HEK293 (cell line): ENCODE data around the gene ZNF785.

Experiments
- BCL11B ChIP-seq: fragments of 450-650 bp; formaldehyde crosslinking; IDR thresholded peaks from 2 replicates; pipeline ENCODE4 v1.5.1; 2016; ENCODE audit warnings: low read depth, missing biosample characterization, missing genetic modification characterization
- EGR2 ChIP-seq: fragments of 450-650 bp; formaldehyde crosslinking; IDR thresholded peaks from 2 replicates; pipeline ENCODE4 v1.5.1; 2016; ENCODE audit warnings: low read depth, missing biosample characterization, missing genetic modification characterization
- HOXC10 ChIP-seq: sonication (generic); formaldehyde crosslinking; IDR thresholded peaks from 2 replicates; pipeline ENCODE4 v1.8.1; 2023; ENCODE audit warnings: mild to moderate bottlenecking, missing genetic modification reagents
- INSM2 ChIP-seq: fragments of 450-650 bp; formaldehyde crosslinking; IDR thresholded peaks from 2 replicates; pipeline ENCODE4 v1.5.1; 2016; ENCODE audit warnings: missing biosample characterization, missing genetic modification characterization
- MYNN ChIP-seq: fragments of 450-650 bp; formaldehyde crosslinking; IDR thresholded peaks from 2 replicates; pipeline ENCODE4 v1.5.1; 2016; ENCODE audit warnings: missing biosample characterization, missing genetic modification characterization, borderline replicate concordance
- OSR2 ChIP-seq: fragments of 450-650 bp; formaldehyde crosslinking; IDR thresholded peaks from 2 replicates; pipeline ENCODE4 v1.5.1; 2016; ENCODE audit warnings: missing biosample characterization, missing genetic modification characterization
- PRDM1 ChIP-seq: fragments of 450-650 bp; formaldehyde crosslinking; IDR thresholded peaks from 2 replicates; pipeline ENCODE4; 2016; ENCODE audit warnings: missing biosample characterization, missing genetic modification characterization
- PRDM2 ChIP-seq: fragments of 450-650 bp; formaldehyde crosslinking; IDR thresholded peaks from 2 replicates; pipeline ENCODE4 v1.5.1; 2016; ENCODE audit warnings: missing biosample characterization, missing genetic modification characterization, borderline replicate concordance
- TRIM28 ChIP-seq: IDR thresholded peaks from 2 replicates; pipeline ENCODE4 v1.6.1; 2011; ENCODE audit warnings: low read length, control low read depth, borderline replicate concordance
- ZBTB20 ChIP-seq: fragments of 450-650 bp; formaldehyde crosslinking; IDR thresholded peaks from 2 replicates; pipeline ENCODE4 v1.5.1; 2016; ENCODE audit warnings: missing biosample characterization, missing genetic modification characterization
- ZBTB7A ChIP-seq: fragments of 450-650 bp; formaldehyde crosslinking; IDR thresholded peaks from 2 replicates; pipeline ENCODE4 v1.5.1; 2016; ENCODE audit warnings: low read depth, missing biosample characterization, missing genetic modification characterization
- ZFP69B ChIP-seq: fragments of 450-650 bp; formaldehyde crosslinking; IDR thresholded peaks from 2 replicates; pipeline ENCODE4 v1.5.1; 2016; ENCODE audit warnings: missing biosample characterization, missing genetic modification characterization
- ZNF146 ChIP-seq: fragments of 450-650 bp; formaldehyde crosslinking; IDR thresholded peaks from 2 replicates; pipeline ENCODE4 v1.5.1; 2016; ENCODE audit warnings: missing biosample characterization, missing genetic modification characterization
- ZNF155 ChIP-seq: fragments of 450-650 bp; formaldehyde crosslinking; IDR thresholded peaks from 2 replicates; pipeline ENCODE4 v1.5.1; 2016; ENCODE audit warnings: missing biosample characterization, missing genetic modification characterization
- ZNF157 ChIP-seq: fragments of 450-650 bp; formaldehyde crosslinking; IDR thresholded peaks from 2 replicates; pipeline ENCODE4 v1.5.1; 2016; ENCODE audit warnings: missing biosample characterization, missing genetic modification characterization
- ZNF2 ChIP-seq: fragments of 450-650 bp; formaldehyde crosslinking; IDR thresholded peaks from 2 replicates; pipeline ENCODE4 v1.5.1; 2016; ENCODE audit warnings: missing biosample characterization, missing genetic modification characterization
- ZNF214 ChIP-seq: fragments of 450-650 bp; formaldehyde crosslinking; IDR thresholded peaks from 2 replicates; pipeline ENCODE4 v1.5.1; 2017; ENCODE audit warnings: missing biosample characterization, mild to moderate bottlenecking, missing genetic modification characterization, borderline replicate concordance
- ZNF24 ChIP-seq: fragments of 450-650 bp; formaldehyde crosslinking; IDR thresholded peaks from 2 replicates; pipeline ENCODE4 v1.5.1; 2016; ENCODE audit warnings: missing biosample characterization, missing genetic modification characterization
- ZNF324 ChIP-seq: fragments of 450-650 bp; formaldehyde crosslinking; IDR thresholded peaks from 2 replicates; pipeline ENCODE4 v1.5.1; 2016; ENCODE audit warnings: missing biosample characterization, missing genetic modification characterization
- ZNF335 ChIP-seq: fragments of 450-650 bp; formaldehyde crosslinking; conservative IDR thresholded peaks from 2 replicates; pipeline ENCODE4 v1.5.1; 2016; ENCODE audit warnings: missing biosample characterization, missing genetic modification characterization
- ZNF416 ChIP-seq: fragments of 450-650 bp; formaldehyde crosslinking; IDR thresholded peaks from 2 replicates; pipeline ENCODE4 v1.5.1; 2016; ENCODE audit warnings: missing biosample characterization, missing genetic modification characterization
- ZNF488 ChIP-seq: fragments of 450-650 bp; formaldehyde crosslinking; IDR thresholded peaks from 2 replicates; pipeline ENCODE4 v1.5.1; 2016; ENCODE audit warnings: missing biosample characterization, missing genetic modification characterization
- ZNF501 ChIP-seq: fragments of 450-650 bp; formaldehyde crosslinking; IDR thresholded peaks from 2 replicates; pipeline ENCODE4 v1.5.1; 2016; ENCODE audit warnings: missing biosample characterization, missing genetic modification characterization
- ZNF514 ChIP-seq: fragments of 450-650 bp; formaldehyde crosslinking; IDR thresholded peaks from 2 replicates; pipeline ENCODE4 v1.5.1; 2016; ENCODE audit warnings: missing biosample characterization, missing genetic modification characterization
- ZNF571 ChIP-seq: fragments of 450-650 bp; formaldehyde crosslinking; IDR thresholded peaks from 2 replicates; pipeline ENCODE4 v1.5.0; 2017; ENCODE audit warnings: missing biosample characterization, missing genetic modification characterization
- ZNF623 ChIP-seq: fragments of 450-650 bp; formaldehyde crosslinking; IDR thresholded peaks from 2 replicates; pipeline ENCODE4 v1.5.1; 2016; ENCODE audit warnings: missing biosample characterization, missing genetic modification characterization
- ZNF626 ChIP-seq: fragments of 450-650 bp; sonication (Bioruptor Pico); formaldehyde crosslinking; IDR thresholded peaks from 2 replicates; pipeline ENCODE4 v1.5.1; 2018; ENCODE audit warnings: missing biosample characterization, missing genetic modification characterization, inconsistent platforms
- ZNF660 ChIP-seq: fragments of 450-650 bp; IDR thresholded peaks from 2 replicates; pipeline ENCODE4 v1.5.1; 2018; ENCODE audit warnings: missing biosample characterization, mild to moderate bottlenecking, missing genetic modification characterization
- ZNF704 ChIP-seq: fragments of 450-650 bp; formaldehyde crosslinking; IDR thresholded peaks from 2 replicates; pipeline ENCODE4 v1.5.1; 2016; ENCODE audit warnings: missing biosample characterization, missing genetic modification characterization
- ZNF785 ChIP-seq: fragments of 450-650 bp; formaldehyde crosslinking; IDR thresholded peaks from 2 replicates; pipeline ENCODE4 v1.5.1; 2016; ENCODE audit warnings: missing biosample characterization, missing genetic modification characterization
- ZNF792 ChIP-seq: fragments of 450-650 bp; formaldehyde crosslinking; IDR thresholded peaks from 2 replicates; pipeline ENCODE4 v1.5.1; 2016; ENCODE audit warnings: missing biosample characterization, missing genetic modification characterization
- ZSCAN4 ChIP-seq: fragments of 450-650 bp; formaldehyde crosslinking; IDR thresholded peaks from 2 replicates; pipeline ENCODE4 v1.5.1; 2017; ENCODE audit warnings: missing biosample characterization, missing genetic modification characterization

ZNF785 gene

GRCh38 chr16:30558789-30559377 lies 26.6 kb downstream of the ZNF785 start (continued):
- no peak for TF ChIP-seq ZNF514
- TF ChIP-seq ZNF501 (tag by site-specific recombination), result peak; percentile 29; the same call in 1 of the 2 replicates
- TF ChIP-seq ZNF623, result no peak; the same call in 1 of the 2 replicates
- TF ChIP-seq PRDM1 (tag by site-specific recombination), result no peak
- peak; percentile 74 for TF ChIP-seq ZNF2 (tag by site-specific recombination)
- no peak for TF ChIP-seq BCL11B (tag by site-specific recombination)
- no peak for TF ChIP-seq MYNN (tag by site-specific recombination)
- TF ChIP-seq ZNF157, result no peak
- no peak for TF ChIP-seq ZNF335 (tag by site-specific recombination)
- no peak for TF ChIP-seq OSR2
- no peak for TF ChIP-seq EGR2
- no peak for TF ChIP-seq ZNF155 (tag by site-specific recombination)
- TF ChIP-seq ZBTB20 (tag by site-specific recombination), result no peak
- TF ChIP-seq ZNF704 (tag by site-specific recombination), result no peak
- peak; percentile 40; the same call in 1 of the 2 replicates for TF ChIP-seq ZBTB7A (tag by site-specific recombination)
- TF ChIP-seq ZSCAN4, result no peak
- peak; percentile 89; the same call in 1 of the 2 replicates for TF ChIP-seq PRDM2 (tag by site-specific recombination)
- TF ChIP-seq ZNF792 (tag by site-specific recombination), result 0 out of 2 replicates have a peak, but pooled peaks have one; percentile 70
- TF ChIP-seq ZNF324, result no peak
- TF ChIP-seq ZFP69B (tag by site-specific recombination), result no peak
- 0 out of 2 replicates have a peak, but pooled peaks have one; percentile 40 for TF ChIP-seq INSM2 (tag by site-specific recombination)
- no peak for TF ChIP-seq ZNF214 (tag by site-specific recombination)
- no peak for TF ChIP-seq ZNF660
- TF ChIP-seq HOXC10 (CRISPR knock-in tag), result no peak
- 0 out of 2 replicates have a peak, but pooled peaks have one; percentile 24 for TF ChIP-seq ZNF416 (tag by site-specific recombination)
- peak; percentile 15; the same call in 1 of the 2 replicates for TF ChIP-seq ZNF24 (tag by site-specific recombination)
- TF ChIP-seq TRIM28, result 0 out of 2 replicates have a peak, but pooled peaks have one; percentile 8
- 0 out of 2 replicates have a peak, but pooled peaks have one; percentile 15 for TF ChIP-seq ZNF146 (tag by site-specific recombination)
- peak; percentile 82; the same call in 1 of the 2 replicates for TF ChIP-seq ZNF785 (tag by site-specific recombination)
- no peak for TF ChIP-seq ZNF571 (tag by site-specific recombination)
- no peak for TF ChIP-seq ZNF488 (tag by site-specific recombination)
- TF ChIP-seq ZNF626, result no peak
